DND-41 (cell line): ENCODE results near the gene PCCB.

Experiments used
- ATAC-seq: fragments of 200-7000 bp; cut with Tn5 transposase; 3 replicates; pipeline ENCODE4 v1.9.1; 2021; ENCODE audit warnings: low read depth; ENCODE audit not compliant: insufficient read depth
- DNase-seq: peaks from one replicate; pipeline ENCODE4 v3.0.0-alpha.2; 2020
- H2AFZ ChIP-seq: 2 replicates; pipeline ENCODE4 v1.6.0; 2012; ENCODE audit warnings: low read depth, low read length
- H3K27ac ChIP-seq: 2 replicates; pipeline ENCODE4 v1.5.1; 2012; ENCODE audit warnings: low read length, inconsistent platforms
- H3K27me3 ChIP-seq: fragments of 200-600 bp; sonication (generic); 2 replicates; pipeline ENCODE4 v1.6.0; 2012; ENCODE audit warnings: low read length, mild to moderate bottlenecking, inconsistent platforms; ENCODE audit not compliant: insufficient read depth, poor library complexity
- H3K36me3 ChIP-seq: 2 replicates; pipeline ENCODE4 v1.5.1; 2012; ENCODE audit warnings: low read length, inconsistent platforms; ENCODE audit not compliant: insufficient read depth
- H3K4me1 ChIP-seq: 2 replicates; pipeline ENCODE4 v1.5.1; 2012; ENCODE audit warnings: mild to moderate bottlenecking, low read length; ENCODE audit not compliant: insufficient read depth
- H3K4me2 ChIP-seq: 2 replicates; pipeline ENCODE4 v1.6.0; 2012; ENCODE audit warnings: mild to moderate bottlenecking, moderate library complexity, low read length, inconsistent platforms; ENCODE audit not compliant: insufficient read depth
- H3K4me3 ChIP-seq, 2 experiments: fragments of 200-600 bp in 1 of 2; shearing (Covaris generic) in 1 of 2; 2 replicates each; pipeline ENCODE4 v1.5.1; 2012 to 2016; ENCODE audit warnings: inconsistent platforms in 2 of 2, low read length in 2 of 2, mild to moderate bottlenecking in 2 of 2, low read depth in 1 of 2, moderate library complexity in 1 of 2
- H3K79me2 ChIP-seq: 2 replicates; pipeline ENCODE4 v1.6.0; 2012; ENCODE audit warnings: low read length, inconsistent platforms; ENCODE audit not compliant: insufficient read depth
- H3K9ac ChIP-seq: 2 replicates; pipeline ENCODE4 v1.6.0; 2012; ENCODE audit warnings: low read depth, mild to moderate bottlenecking, inconsistent platforms, low read length, moderate library complexity
- H3K9me3 ChIP-seq: 2 replicates; pipeline ENCODE4 v1.5.1; 2012; ENCODE audit warnings: low read length, moderate library complexity, mild to moderate bottlenecking, inconsistent platforms; ENCODE audit not compliant: insufficient read depth, severe bottlenecking
- H4K20me1 ChIP-seq: 2 replicates; pipeline ENCODE4 v1.6.0; 2012; ENCODE audit warnings: low read length; ENCODE audit not compliant: insufficient read depth
- CTCF ChIP-seq: IDR thresholded peaks from 2 replicates; pipeline ENCODE4 v1.5.1; 2012; ENCODE audit warnings: borderline replicate concordance, low read length, moderate library complexity, mild to moderate bottlenecking; ENCODE audit not compliant: poor library complexity, severe bottlenecking; ENCODE audit errors: extremely low read depth
- EZH2 ChIP-seq: IDR thresholded peaks from 3 replicates; pipeline ENCODE4 v1.6.1; 2012; ENCODE audit warnings: borderline replicate concordance, low read depth, mild to moderate bottlenecking, moderate library complexity, low read length, inconsistent platforms; ENCODE audit not compliant: severe bottlenecking

PCCB gene

GRCh38 chr3:136311968-136312367, 61.8 kb downstream of the PCCB start:
- Histone ChIP-seq H2AFZ (no peak overlapping the region), H3K36me3 (peaks cover 16% of the 10 kb centered on the region; the same call in 1 of the 2 replicates), H3K9ac (no peak overlapping the region), H3K27ac (no peak overlapping the region), H3K27me3 (no peaks in the 10 kb centered on the region), H3K4me1 (no peaks in the 10 kb centered on the region), H3K4me3 (no peak overlapping the region), H3K79me2 (no peaks in the 10 kb centered on the region), H4K20me1 (no peaks in the 10 kb centered on the region), H3K4me2 (no peak overlapping the region), H3K9me3 (no peaks in the 10 kb centered on the region)
- no peak for TF ChIP-seq EZH2
- TF ChIP-seq CTCF: no peak
- ATAC-seq (no peak), DNase-seq (no peak)

GRCh38 chr3:136326316-136326715, 76.2 kb downstream of the PCCB start:
- Histone ChIP-seq H2AFZ (no peak overlapping the region), H4K20me1 (no peaks in the 10 kb centered on the region), H3K27ac (no peak overlapping the region), H3K36me3 (peaks cover 66% of the 10 kb centered on the region), H3K9ac (no peak overlapping the region), H3K27me3 (no peaks in the 10 kb centered on the region), H3K4me1 (no peaks in the 10 kb centered on the region), H3K4me2 (no peak overlapping the region), H3K79me2 (no peaks in the 10 kb centered on the region; the same call in 1 of the 2 replicates), H3K9me3 (peaks cover 19% of the 10 kb centered on the region), H3K4me3 (no peak overlapping the region)
- no peak for ATAC-seq
- no peak for DNase-seq
- TF ChIP-seq EZH2: no peak
- no peak for TF ChIP-seq CTCF

GRCh38 chr3:136327671-136328070, 77.5 kb downstream of the PCCB start:
- Histone ChIP-seq H3K4me3 (no peak overlapping the region), H3K9me3 (peaks cover 8% of the 10 kb centered on the region), H4K20me1 (no peaks in the 10 kb centered on the region), H3K27ac (no peak overlapping the region), H3K4me1 (no peaks in the 10 kb centered on the region), H2AFZ (no peak overlapping the region), H3K9ac (no peak overlapping the region), H3K4me2 (no peak overlapping the region), H3K36me3 (peaks cover 67% of the 10 kb centered on the region), H3K79me2 (no peaks in the 10 kb centered on the region), H3K27me3 (no peaks in the 10 kb centered on the region)
- DNase-seq (no peak), ATAC-seq (no peak)
- TF ChIP-seq CTCF (no peak), EZH2 (no peak)

- TF ChIP-seq EZH2 (no peak), CTCF (no peak)
- Histone ChIP-seq H3K9me3 (no peaks in the 10 kb centered on the region), H4K20me1 (no peaks in the 10 kb centered on the region), H3K27me3 (no peaks in the 10 kb centered on the region), H3K4me3 (no peak overlapping the region), H3K27ac (no peak overlapping the region), H3K4me2 (no peak overlapping the region), H3K36me3 (peaks cover 74% of the 10 kb centered on the region), H3K9ac (no peak overlapping the region), H3K4me1 (no peaks in the 10 kb centered on the region), H3K79me2 (no peaks in the 10 kb centered on the region), H2AFZ (no peak overlapping the region)
- ATAC-seq (no peak), DNase-seq (no peak)
Observed at GRCh38 chr3:136329593-136329992, 79.5 kb downstream of the PCCB start.
